Thyroid gland (tissue), 4 donors: ENCODE results near the gene PTGES. TPM values are rescaled to one million over a fixed set of nuclear protein-coding genes. Genes with fewer than 3 reads are reported as not detected.

Source experiments
- DNase-seq, 2 donors: peaks; one replicate each; pipeline ENCODE4 v3.0.0-alpha.2; 2019
- H3K27ac ChIP-seq, 3 donors: fragments of 200-600 bp; sonication (generic); 1 replicate in 2 of 3; 2 replicates in 1 of 3; pipeline ENCODE4 v1.5.1; 2016 to 2019; ENCODE audit warnings: mild to moderate bottlenecking in 1 of 3, moderate library complexity in 1 of 3
- H3K27me3 ChIP-seq: fragments of 200-600 bp; sonication (generic); one replicate; pipeline ENCODE4 v1.5.1; 2019
- H3K36me3 ChIP-seq, 2 donors: fragments of 200-600 bp; sonication (generic); one replicate each; pipeline ENCODE4 v1.5.1; 2016 to 2019
- H3K4me1 ChIP-seq, 2 donors: fragments of 200-600 bp; sonication (generic); one replicate each; pipeline ENCODE4 v1.5.1; 2017 to 2019
- H3K4me3 ChIP-seq, 3 donors: fragments of 200-600 bp; sonication (generic); replicated peaks in 1 of 3; 1 replicate in 2 of 3; 2 replicates in 1 of 3; pipeline ENCODE4 v1.5.1; 2016; ENCODE audit warnings: mild to moderate bottlenecking in 1 of 3
- H3K9me3 ChIP-seq: fragments of 200-600 bp; sonication (generic); one replicate; pipeline ENCODE4 v1.5.1; 2017
- POLR2A ChIP-seq, 2 donors: fragments of 450-650 bp; IDR thresholded peaks; one replicate each; pipeline ENCODE4 v1.6.1; 2017; ENCODE audit warnings: antibody characterized with exemption in 2 of 2, mild to moderate bottlenecking in 2 of 2, moderate library complexity in 1 of 2
- WGBS, 2 donors: methylation state at CpG; one replicate each; pipeline ENCODE4 v1.1.5; 2017; 5-methylcytosine and 5-hydroxymethylcytosine counted together
- intact Hi-C: fragments of 100-400 bp; cut with DNase I; formaldehyde crosslinking; loops from one replicate; pipeline ENCODE4 v1.15.1; 2023
- total RNA-seq, 4 donors: library from RNA; depleted of rRNA; stranded (reverse); fragments of >200 nt; gene quantifications; one replicate each; pipeline ENCODE4 v1.2.3, GENCODE V29; 2016
- TF ChIP-seq, protein P1 (sequence below), 6 experiments: fragments of 200-600 bp in 3 of 6; fragments of 450-650 bp in 3 of 6; sonication (generic) in 3 of 6; IDR thresholded peaks; one replicate each; pipeline ENCODE4 v1.5.1; 2016 to 2019; ENCODE audit warnings: antibody characterized with exemption in 6 of 6, mild to moderate bottlenecking in 2 of 6, inconsistent platforms in 1 of 6, moderate library complexity in 1 of 6

The PTGES gene
- total RNA-seq, 4 donors from 2014 or later = 0.29 to 5.3 (median 2.3) TPM

DNA sequence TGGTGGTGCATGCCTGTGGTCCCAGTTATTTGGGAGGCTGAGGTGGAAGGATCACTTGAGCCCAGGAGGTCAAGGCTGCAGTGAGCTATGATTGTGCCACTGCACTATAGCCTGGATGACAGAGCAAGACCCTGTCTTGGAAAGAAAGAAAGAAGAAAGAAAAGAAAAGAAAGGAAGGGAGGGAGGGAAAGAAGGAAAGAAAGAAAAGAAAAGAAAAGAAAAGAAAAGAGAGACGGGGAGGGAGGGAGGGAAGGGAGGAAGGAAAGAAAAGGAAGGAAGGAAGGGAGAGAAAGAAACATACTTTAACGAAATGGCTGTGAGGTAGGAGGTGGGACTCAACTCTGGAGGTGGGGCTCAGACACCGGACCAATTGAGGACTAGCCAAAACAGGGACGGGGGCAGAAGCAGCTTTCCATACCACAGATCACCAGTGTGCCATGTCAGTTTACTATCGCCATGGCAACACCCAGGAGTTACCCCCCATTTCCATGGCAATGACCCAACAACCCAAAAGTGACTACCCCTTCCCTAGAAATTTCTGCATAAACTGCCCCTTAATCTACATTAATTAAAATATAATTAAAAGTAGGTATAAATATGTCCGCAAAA is 21.3 kb downstream of the PTGES start:
- TF ChIP-seq, protein P1, sequence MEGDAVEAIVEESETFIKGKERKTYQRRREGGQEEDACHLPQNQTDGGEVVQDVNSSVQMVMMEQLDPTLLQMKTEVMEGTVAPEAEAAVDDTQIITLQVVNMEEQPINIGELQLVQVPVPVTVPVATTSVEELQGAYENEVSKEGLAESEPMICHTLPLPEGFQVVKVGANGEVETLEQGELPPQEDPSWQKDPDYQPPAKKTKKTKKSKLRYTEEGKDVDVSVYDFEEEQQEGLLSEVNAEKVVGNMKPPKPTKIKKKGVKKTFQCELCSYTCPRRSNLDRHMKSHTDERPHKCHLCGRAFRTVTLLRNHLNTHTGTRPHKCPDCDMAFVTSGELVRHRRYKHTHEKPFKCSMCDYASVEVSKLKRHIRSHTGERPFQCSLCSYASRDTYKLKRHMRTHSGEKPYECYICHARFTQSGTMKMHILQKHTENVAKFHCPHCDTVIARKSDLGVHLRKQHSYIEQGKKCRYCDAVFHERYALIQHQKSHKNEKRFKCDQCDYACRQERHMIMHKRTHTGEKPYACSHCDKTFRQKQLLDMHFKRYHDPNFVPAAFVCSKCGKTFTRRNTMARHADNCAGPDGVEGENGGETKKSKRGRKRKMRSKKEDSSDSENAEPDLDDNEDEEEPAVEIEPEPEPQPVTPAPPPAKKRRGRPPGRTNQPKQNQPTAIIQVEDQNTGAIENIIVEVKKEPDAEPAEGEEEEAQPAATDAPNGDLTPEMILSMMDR (IDR thresholded peaks at IDR 0.05) = no peak
- no peak for TF ChIP-seq POLR2A (IDR thresholded peaks at IDR 0.05)
- H3K27ac ChIP-seq = no peak overlapping the region
- DNase-seq = no peak
- H3K9me3 ChIP-seq = no peaks in the 10 kb centered on the region
- H3K27me3 ChIP-seq = no peaks in the 10 kb centered on the region
- H3K36me3 ChIP-seq = no peaks in the 10 kb centered on the region
- no peak overlapping the region for H3K4me3 ChIP-seq
- intact Hi-C loops = loop anchor here (10.0 kb wide), 1 partner anchor 87 kb away; the partner anchor contains the start of gene ASB6
- H3K4me1 ChIP-seq = no peaks in the 10 kb centered on the region
- 42 to 55% methylated on average over 6 of the region's 6 CpGs for WGBS, 2 donors

DNA sequence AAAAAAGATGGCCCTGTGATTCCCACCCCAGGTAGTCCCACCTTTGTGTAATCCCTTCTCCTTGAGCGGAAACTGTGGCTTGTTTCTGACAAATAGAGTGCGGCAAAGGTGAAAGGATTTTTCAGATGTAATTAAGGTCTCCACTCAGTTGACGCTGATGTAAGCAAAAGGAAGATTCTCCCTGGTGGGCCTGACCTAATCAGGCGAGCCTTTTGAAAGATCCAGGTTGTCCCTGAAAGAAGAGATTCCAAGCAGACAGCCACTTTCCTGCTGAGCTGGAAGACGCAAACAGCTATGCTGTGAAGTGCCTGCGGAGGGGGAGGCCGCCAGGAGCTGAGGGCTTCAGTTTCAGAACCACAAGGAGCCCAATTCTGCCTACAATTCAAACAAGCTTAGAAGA is 24.1 kb downstream of the PTGES start:
- TF ChIP-seq, protein P1 (IDR thresholded peaks at IDR 0.05) = no peak
- TF ChIP-seq POLR2A (IDR thresholded peaks at IDR 0.05) = no peak
- Histone ChIP-seq H3K4me1 (no peaks in the 10 kb centered on the region), H3K27ac (no peak overlapping the region), H3K36me3 (no peaks in the 10 kb centered on the region), H3K4me3 (no peak overlapping the region), H3K9me3 (no peaks in the 10 kb centered on the region), H3K27me3 (no peaks in the 10 kb centered on the region)
- intact Hi-C loops = no loop called here
- no peak for DNase-seq
- WGBS, 2 donors = 83 to 95% methylated on average over 7 of the region's 7 CpGs

DNA sequence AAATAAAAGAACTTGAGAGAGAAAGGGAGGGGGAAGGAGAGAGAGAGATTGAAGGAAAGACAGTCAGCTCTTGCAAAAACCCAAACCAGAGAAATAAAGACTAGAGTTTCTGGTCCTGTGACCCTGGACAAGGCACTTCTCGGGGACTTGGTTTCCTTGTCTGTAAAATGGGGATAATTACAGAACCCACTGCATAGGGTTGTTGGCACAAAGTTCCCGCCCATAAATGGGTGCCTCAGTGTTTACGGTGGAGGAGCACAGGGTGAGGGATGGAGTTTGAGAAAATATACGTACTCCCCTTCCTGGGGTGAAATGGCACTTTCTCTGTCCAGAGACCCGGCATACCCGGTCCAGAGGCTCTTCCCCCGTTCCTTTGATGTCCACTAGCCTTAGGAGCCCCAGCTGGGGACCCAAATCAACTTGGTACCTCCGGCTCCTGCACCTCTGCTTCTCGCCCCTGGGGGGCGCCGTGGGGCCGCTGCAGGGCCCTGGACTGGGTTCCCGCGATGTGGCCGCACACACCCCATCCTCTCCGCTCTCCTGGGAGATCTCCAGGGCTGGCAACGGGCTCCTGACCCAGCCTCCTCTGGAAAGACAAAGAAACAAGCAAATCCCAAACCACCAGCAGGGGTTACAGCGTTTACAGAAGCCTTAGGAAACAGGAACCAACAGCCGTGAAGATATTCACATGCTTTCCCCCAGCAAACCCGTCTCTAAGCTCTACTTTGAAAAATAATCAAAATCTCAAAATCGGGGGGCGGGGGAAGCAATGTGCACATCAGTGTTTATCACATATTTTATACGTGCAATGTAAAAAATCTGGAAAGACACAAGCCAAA is 26.3 kb downstream of the PTGES start:
- Histone ChIP-seq H3K9me3 (no peaks in the 10 kb centered on the region), H3K36me3 (no peaks in the 10 kb centered on the region), H3K27ac (peak overlapping the region in 1 of 3 donors; percentile 46), H3K4me3 (no peak overlapping the region), H3K27me3 (no peaks in the 10 kb centered on the region), H3K4me1 (no peaks in the 10 kb centered on the region)
- TF ChIP-seq, protein P1 (IDR thresholded peaks at IDR 0.05) = peak; percentile 44 to 79 (median 64)
- no peak for TF ChIP-seq POLR2A (IDR thresholded peaks at IDR 0.05)
- intact Hi-C loops = no loop called here
- DNase-seq = peak; percentile 45 to 48
- WGBS, 2 donors = 19 to 24% methylated on average over 17 to 22 of the region's 23 CpGs

DNA sequence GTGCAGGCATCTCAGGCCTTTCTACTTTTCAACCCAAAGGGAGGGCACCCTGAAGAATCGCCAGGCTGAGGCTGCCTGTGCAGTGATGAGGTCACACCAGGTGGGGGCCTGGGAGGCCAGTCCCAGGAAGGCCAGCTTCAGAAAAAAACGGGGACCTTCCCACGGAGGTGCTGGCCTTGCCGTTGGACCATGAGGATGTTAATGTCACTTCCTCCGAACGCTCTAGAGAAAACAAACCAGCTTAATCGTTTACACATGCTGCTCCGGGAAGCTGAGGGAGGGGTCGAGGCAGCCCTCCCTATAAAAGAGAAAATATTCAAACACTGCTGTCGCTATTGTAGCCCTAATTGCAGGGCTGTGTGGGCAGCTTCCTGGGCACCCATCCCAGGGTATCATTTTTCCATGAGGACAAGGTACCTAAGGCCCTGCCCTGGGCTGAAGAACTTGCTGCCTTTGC is 27.0 kb downstream of the PTGES start:
- Histone ChIP-seq H3K27ac (peak overlapping the region in 2 of 3 donors; percentile 46 to 52), H3K27me3 (no peaks in the 10 kb centered on the region), H3K9me3 (no peaks in the 10 kb centered on the region), H3K36me3 (no peaks in the 10 kb centered on the region), H3K4me1 (no peaks in the 10 kb centered on the region), H3K4me3 (no peak overlapping the region)
- intact Hi-C loops = no loop called here
- 18 to 32% methylated on average over 9 to 10 of the region's 10 CpGs for WGBS, 2 donors
- DNase-seq = no peak
- TF ChIP-seq POLR2A (IDR thresholded peaks at IDR 0.05) = no peak
- TF ChIP-seq, protein P1 (IDR thresholded peaks at IDR 0.05) = no peak
